Epithelial cell of esophagus (primary cell): ENCODE measurements around the gene MYBPC2.
A peak's percentile ranks its signal among the peaks of the same experiment; 100 is the strongest.

Source experiments
- DNase-seq: peaks from one replicate; pipeline ENCODE4 v3.0.0; 2010; ENCODE audit warnings: low read depth
- H3K4me3 ChIP-seq: 2 replicates; pipeline ENCODE4 v1.5.1; 2011; ENCODE audit warnings: mild to moderate bottlenecking, low read length, control low read depth
- CTCF ChIP-seq: IDR thresholded peaks from 2 replicates; pipeline ENCODE4 v1.5.1; 2011; ENCODE audit warnings: low read depth, mild to moderate bottlenecking, low read length, control low read depth, inconsistent platforms; ENCODE audit not compliant: insufficient read depth; ENCODE audit errors: missing control alignments

The MYBPC2 gene

GRCh38 chr19:50413096-50413495, 19.6 kb upstream of the MYBPC2 start:
- no peak for DNase-seq
- H3K4me3 ChIP-seq: no peak overlapping the region
- TF ChIP-seq CTCF: no peak

GRCh38 chr19:50413531-50413930, 19.2 kb upstream of the MYBPC2 start:
- no peak overlapping the region for H3K4me3 ChIP-seq
- DNase-seq: no peak
- TF ChIP-seq CTCF: no peak

GRCh38 chr19:50414864-50415660, 17.6 kb upstream of the MYBPC2 start:
- peak; percentile 64 for DNase-seq
- TF ChIP-seq CTCF: peak; percentile 74
- no peak overlapping the region for H3K4me3 ChIP-seq

GRCh38 chr19:50415661-50416033, 17.0 kb upstream of the MYBPC2 start:
- no peak for TF ChIP-seq CTCF
- no peak overlapping the region for H3K4me3 ChIP-seq
- no peak for DNase-seq

GRCh38 chr19:50416034-50416977, 16.4 kb upstream of the MYBPC2 start:
- no peak for TF ChIP-seq CTCF

GRCh38 chr19:50417111-50418081, 15.3 kb upstream of the MYBPC2 start:
- no peak for TF ChIP-seq CTCF
- H3K4me3 ChIP-seq: no peak overlapping the region
- no peak for DNase-seq

More at GRCh38 chr19:50416034-50416977, 16.4 kb upstream of the MYBPC2 start:
- DNase-seq: no peak
- no peak overlapping the region for H3K4me3 ChIP-seq
